ENCODE results near the gene VIPAS39.

VIPAS39 gene

DNA sequence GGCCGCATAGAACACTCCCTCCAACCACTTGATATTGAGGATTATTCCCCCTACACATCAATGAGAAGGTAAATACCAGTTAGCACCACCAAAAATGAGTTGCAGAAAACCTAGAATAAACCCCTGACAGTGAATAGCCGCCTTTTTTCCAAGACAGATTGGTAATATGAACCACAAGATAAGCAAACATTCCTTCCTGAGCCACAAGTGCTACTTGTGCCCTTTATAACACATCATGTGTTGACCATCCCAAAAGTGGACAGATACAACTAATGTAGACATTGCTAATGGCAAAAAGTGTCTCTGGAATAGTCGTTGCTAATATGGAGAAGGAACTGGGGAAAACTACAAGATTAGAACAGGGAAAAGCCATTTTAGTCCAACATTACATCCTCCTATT lies 51.3 kb downstream of the VIPAS39 start:
- no peak for DNase-seq (ENCODE audit: low read depth, low spot score)

DNA sequence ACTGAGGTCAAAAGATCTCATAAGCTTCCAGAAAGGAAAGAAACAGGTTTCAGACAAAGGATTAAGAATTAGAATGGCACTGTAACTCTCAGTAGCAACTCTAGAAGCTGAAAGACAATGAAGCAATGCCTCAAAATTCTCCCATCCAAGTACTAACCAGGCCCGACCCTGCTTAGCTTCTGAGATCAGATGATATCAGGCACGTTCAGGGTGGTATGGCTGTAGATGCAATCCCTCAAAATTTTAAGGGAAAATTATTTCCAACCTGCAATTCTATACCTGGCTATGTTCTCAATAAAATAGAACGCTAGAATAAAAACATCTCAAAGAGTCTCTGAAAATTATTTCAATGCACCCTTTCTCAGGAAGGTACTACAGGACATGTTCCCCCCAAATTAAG lies 53.6 kb downstream of the VIPAS39 start:
- DNase-seq (ENCODE audit: low read depth, low spot score), result no peak

DNA sequence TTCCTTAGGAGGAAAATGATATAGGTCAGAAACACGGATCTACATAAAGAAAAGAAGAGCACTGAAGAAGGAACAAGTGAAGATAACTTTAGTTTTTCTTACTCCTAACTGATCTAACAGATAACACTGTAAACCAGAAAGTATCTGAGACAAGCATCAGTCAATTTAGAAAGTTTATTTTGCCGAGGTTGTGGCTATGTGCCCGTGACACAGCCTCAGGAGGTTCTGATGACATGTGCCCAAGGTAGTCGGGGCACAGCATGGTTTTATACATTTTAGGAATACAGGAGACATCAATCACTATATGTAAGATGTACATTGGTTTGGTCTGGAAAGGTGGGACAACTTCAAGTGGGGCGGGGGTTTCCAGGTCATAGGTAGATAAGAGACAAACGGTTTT lies 57.2 kb downstream of the VIPAS39 start:
- DNase-seq (ENCODE audit: low read depth, low spot score), result no peak

- DNase-seq (ENCODE audit: low read depth, low spot score), result no peak
Measured at GRCh38 chr14:77390188-77390587, 67.2 kb downstream of the VIPAS39 start.

DNA sequence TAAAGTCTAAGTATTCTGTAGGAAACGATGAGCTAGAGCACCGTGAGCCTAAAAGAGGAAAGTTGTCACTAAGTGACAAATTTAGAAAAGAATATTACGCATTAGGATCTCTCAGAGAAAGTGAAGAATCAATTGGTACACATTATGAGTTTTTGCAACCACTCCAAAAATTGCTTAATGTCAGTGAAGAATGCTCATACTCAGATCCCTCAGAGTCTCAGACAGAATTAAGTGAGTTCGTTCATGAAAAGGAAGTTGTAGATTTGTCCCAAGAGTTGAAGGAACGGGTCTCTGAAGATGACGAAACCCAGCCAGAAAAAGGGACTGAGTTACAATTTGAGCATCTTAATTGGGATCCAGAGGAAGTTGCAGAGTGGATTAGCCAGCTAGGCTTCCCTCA lies 78.7 kb downstream of the VIPAS39 start:
- no peak for DNase-seq (ENCODE audit: low read depth, low spot score)

GRCh38 chr14:77377502-77377844 lies 79.9 kb downstream of the VIPAS39 start:
- DNase-seq (ENCODE audit: low read depth, low spot score), result no peak

DNA sequence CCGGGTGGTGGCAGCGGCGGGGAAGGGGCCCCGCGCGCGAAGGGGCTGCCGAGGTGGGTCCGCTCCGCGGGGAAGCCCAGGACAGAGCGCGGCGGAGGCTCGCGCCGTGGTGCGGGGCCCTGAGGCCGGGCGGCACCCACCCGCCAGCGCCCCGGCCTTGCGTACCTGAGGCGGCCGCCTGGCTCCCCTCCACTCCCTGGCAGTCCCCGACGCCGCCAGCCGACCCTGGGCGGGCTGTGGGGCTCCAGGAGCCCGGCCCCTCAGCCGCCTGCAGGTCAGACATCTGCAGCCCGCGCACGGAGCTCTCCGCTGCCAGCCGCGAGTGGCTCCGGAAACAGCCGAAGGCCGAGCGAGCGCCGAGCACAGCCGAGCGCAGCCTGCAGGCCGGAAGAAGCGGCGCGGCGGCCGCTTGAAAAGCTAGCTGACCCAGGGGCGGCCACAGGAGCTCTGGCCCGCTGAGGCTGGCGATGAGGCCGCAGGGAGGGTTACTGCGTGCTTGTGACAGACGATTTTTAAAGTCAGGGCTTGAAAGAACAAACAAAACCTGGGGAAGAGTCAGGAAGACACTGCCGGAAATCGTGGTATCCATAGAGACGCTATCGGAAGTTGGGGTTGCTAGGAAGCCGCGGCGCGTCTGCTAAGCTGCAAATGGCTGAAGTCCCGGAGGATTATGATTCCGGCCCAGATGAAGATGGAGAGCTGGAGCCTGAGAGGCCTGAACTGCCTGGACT lies 80.5 kb downstream of the VIPAS39 start, which contains the start of the genes SAMD15 and TMED8:
TSS of gene SAMD15 (plus strand) at position 609 of the 731 bp plus-strand sequence. CDS start at position 649, 40 bp downstream.
TSS of gene TMED8 (minus strand) at position 324 of the 731 bp plus-strand sequence. CDS start at position 283, 41 bp downstream.
- DNase-seq (ENCODE audit: low read depth, low spot score), result peak; percentile 67
